Measurements from ENCODE around the gene TGM4.

GRCh38 chr3:44902628-44903027 is 28.2 kb downstream of the TGM4 start:
- TF ChIP-seq CTCF (IDR thresholded peaks at IDR 0.05): no peak
- no peak for TF ChIP-seq EZH2 (IDR thresholded peaks at IDR 0.05; ENCODE audit: borderline replicate concordance, insufficient read depth, low read depth, low read length, poor library complexity, severe bottlenecking)
